ENCODE data around the gene MCIDAS.

DNA sequence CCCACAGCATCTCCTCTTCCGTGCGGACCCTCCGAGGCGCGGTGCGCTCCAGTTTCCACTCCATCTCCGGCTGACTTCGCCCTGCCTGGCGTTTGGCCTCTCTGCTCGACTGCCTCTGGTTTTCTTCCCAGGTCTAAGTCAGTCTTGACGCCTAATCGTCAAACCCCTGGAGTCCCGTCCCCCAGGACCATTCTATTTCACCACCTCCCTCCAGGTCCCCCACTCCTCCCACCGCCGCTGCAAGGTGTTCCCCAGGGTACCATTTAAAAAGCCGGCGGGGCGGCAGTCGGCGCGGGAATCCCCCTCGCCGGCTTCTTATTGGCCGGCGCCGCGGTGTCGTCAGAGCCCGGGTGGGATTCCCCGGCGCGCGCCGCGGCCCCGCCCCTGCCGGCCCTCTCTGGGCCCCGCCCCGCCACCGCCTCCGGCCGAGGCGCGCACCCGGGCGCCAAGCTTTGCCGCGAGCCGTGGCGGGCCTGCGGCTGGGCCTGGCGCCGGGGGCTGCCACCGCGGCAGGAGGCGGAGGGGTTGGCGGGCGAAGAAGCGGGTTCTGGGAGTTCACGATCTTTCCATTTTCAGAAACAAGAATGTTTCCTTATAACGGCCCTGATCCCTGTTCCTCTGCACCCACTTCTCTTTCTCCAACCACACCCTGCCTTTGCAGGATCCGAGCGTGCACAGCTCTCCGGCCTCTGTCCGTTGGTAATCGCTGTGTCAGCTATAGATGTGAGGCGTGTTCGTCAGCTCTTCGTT, 54.0 kb downstream of the MCIDAS start, which contains the start of gene CDC20B:
- TF ChIP-seq, protein P1, sequence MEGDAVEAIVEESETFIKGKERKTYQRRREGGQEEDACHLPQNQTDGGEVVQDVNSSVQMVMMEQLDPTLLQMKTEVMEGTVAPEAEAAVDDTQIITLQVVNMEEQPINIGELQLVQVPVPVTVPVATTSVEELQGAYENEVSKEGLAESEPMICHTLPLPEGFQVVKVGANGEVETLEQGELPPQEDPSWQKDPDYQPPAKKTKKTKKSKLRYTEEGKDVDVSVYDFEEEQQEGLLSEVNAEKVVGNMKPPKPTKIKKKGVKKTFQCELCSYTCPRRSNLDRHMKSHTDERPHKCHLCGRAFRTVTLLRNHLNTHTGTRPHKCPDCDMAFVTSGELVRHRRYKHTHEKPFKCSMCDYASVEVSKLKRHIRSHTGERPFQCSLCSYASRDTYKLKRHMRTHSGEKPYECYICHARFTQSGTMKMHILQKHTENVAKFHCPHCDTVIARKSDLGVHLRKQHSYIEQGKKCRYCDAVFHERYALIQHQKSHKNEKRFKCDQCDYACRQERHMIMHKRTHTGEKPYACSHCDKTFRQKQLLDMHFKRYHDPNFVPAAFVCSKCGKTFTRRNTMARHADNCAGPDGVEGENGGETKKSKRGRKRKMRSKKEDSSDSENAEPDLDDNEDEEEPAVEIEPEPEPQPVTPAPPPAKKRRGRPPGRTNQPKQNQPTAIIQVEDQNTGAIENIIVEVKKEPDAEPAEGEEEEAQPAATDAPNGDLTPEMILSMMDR (IDR thresholded peaks at IDR 0.05): no peak
- TF ChIP-seq POLR2AphosphoS5 (IDR thresholded peaks at IDR 0.05): no peak

All from breast epithelium (tissue), 3 donors.